ENCODE results near the gene NELFCD.

- TF ChIP-seq CTCF (IDR thresholded peaks at IDR 0.05) (peak in 1 of 4 experiments; percentile 3), POLR2AphosphoS5 (IDR thresholded peaks at IDR 0.05) (no peak), POLR2A (IDR thresholded peaks at IDR 0.05) (no peak)
Observed at GRCh38 chr20:59032713-59033059, 51.6 kb downstream of the NELFCD start.
